GM21619 (cell line): Measurements from ENCODE around the gene PATE3.

Experiments used
- ATAC-seq: cut with Tn5 transposase; IDR thresholded peaks from one replicate; pipeline ENCODE4 v1.9.1; 2021; ENCODE audit not compliant: unreplicated experiment

The PATE3 gene

DNA sequence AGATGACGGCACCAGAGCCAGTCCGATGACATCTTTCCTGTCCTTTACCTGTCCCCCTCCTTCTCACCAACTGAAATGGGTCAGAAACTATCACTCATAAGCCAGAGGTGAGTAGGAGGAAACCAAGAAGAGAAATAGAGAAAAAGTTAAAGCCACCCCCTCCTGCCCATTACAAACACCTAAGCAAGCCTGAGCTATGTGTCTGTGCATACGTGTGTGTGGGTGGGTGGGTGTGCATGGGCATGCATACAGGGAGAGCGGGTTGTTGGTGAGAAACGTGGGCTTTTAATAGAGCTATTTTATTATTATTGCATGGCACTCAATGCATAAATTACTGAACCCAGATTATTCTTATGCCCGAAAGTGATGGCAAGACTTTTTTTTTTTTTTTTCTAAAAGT is 47.8 kb downstream of the PATE3 start:
- no peak for ATAC-seq
